Sigmoid colon (tissue), 7 donors: ENCODE results near the gene PXDN. TPM values are rescaled to one million over a fixed set of nuclear protein-coding genes. Genes with fewer than 3 reads are reported as not detected.
A peak's percentile ranks its signal among the peaks of the same experiment; 100 is the strongest.

Source experiments
- DNase-seq: peaks from one replicate; pipeline ENCODE4 v3.0.0-alpha.2; 2019
- H3K27ac ChIP-seq, 4 donors: fragments of 200-600 bp; sonication (generic); one replicate each; pipeline ENCODE4 v1.5.1; 2016 to 2019; ENCODE audit warnings: mild to moderate bottlenecking in 1 of 4
- H3K27me3 ChIP-seq, 3 donors: fragments of 200-600 bp; sonication (generic); one replicate each; pipeline ENCODE4 v1.5.1; 2019; ENCODE audit warnings: mild to moderate bottlenecking in 1 of 3
- H3K36me3 ChIP-seq, 4 donors: fragments of 200-600 bp; sonication (generic); one replicate each; pipeline ENCODE4 v1.5.1; 2016 to 2019
- H3K4me1 ChIP-seq, 4 donors: fragments of 200-600 bp; sonication (generic); one replicate each; pipeline ENCODE4 v1.5.1; 2017 to 2019
- H3K4me3 ChIP-seq, 4 donors: fragments of 200-600 bp; sonication (generic); one replicate each; pipeline ENCODE4 v1.5.1; 2017 to 2019; ENCODE audit warnings: mild to moderate bottlenecking in 2 of 4, moderate library complexity in 1 of 4
- H3K9me3 ChIP-seq, 4 donors: fragments of 200-600 bp in 3 of 4; sonication (generic) in 3 of 4; one replicate each; pipeline versions ENCODE4 v1.5.1 to v1.6.1; 2013 to 2019
- CTCF ChIP-seq, 4 experiments: fragments of 450-650 bp in 3 of 4; fragments of 200-600 bp in 1 of 4; IDR thresholded peaks; one replicate each; pipeline ENCODE4 v1.5.1; 2016 to 2019; ENCODE audit warnings: antibody characterized with exemption in 4 of 4, mild to moderate bottlenecking in 3 of 4, moderate library complexity in 2 of 4
- EP300 ChIP-seq, 4 donors: sonication (generic); formaldehyde crosslinking; IDR thresholded peaks; one replicate each; pipeline ENCODE4 v1.6.1; 2017; ENCODE audit warnings: antibody characterized with exemption in 4 of 4
- POLR2A ChIP-seq, 2 donors: fragments of 450-650 bp; IDR thresholded peaks; one replicate each; pipeline ENCODE4 v1.6.1; 2016; ENCODE audit warnings: antibody characterized with exemption in 2 of 2, mild to moderate bottlenecking in 2 of 2, moderate library complexity in 2 of 2
- POLR2AphosphoS5 ChIP-seq, 4 donors: sonication (generic); formaldehyde crosslinking; IDR thresholded peaks; one replicate each; pipeline ENCODE4 v1.6.1; 2017; ENCODE audit warnings: antibody characterized with exemption in 4 of 4
- WGBS, 2 donors: extraction: QIAGEN DNeasy Blood & Tissue Kit; methylation state at CpG; one replicate each; pipeline ENCODE4 v1.1.7; 2013; 5-methylcytosine and 5-hydroxymethylcytosine counted together
- intact Hi-C: fragments of 100-400 bp; cut with DNase I; formaldehyde crosslinking; loops from one replicate; pipeline ENCODE4 v1.15.1; 2023
- polyA plus RNA-seq, 3 donors: library from polyadenylated mRNA; stranded (reverse); fragments of 200-250 nt; gene quantifications; one replicate each; pipeline ENCODE4 v1.2.3, GENCODE V29; 2013
- total RNA-seq, 4 donors: library from RNA; depleted of rRNA; stranded (reverse); fragments of >200 nt; gene quantifications; one replicate each; pipeline ENCODE4 v1.1.0, GENCODE V29; 2016
- donor health status: healthy with polysubstance abuse.
- donor health status: Bipolar disorder and iron deficiency.
- donor health status: healthy.

PXDN gene
- total and polyA plus RNA-seq, 7 donors, result 1.2 to 126 (median 34.4) TPM

GRCh38 chr2:1640301-1641135 lies 103.8 kb downstream of the PXDN start:
- peak; percentile 49 for DNase-seq
- WGBS, 2 donors, result 35 to 75% methylated on average over 17 of the region's 17 CpGs
- Histone ChIP-seq H3K27ac (peak overlapping the region in 1 of 4 donors; percentile 4), H3K36me3 (peaks cover 18 to 75% (median 34%) of the 10 kb centered on the region in 4 donors), H3K9me3 (no peaks in the 10 kb centered on the region), H3K4me1 (peaks cover 0 to 15% (median 6%) of the 10 kb centered on the region in 4 donors), H3K4me3 (no peak overlapping the region), H3K27me3 (no peaks in the 10 kb centered on the region)
- TF ChIP-seq EP300 (IDR thresholded peaks at IDR 0.05) (no peak), POLR2A (IDR thresholded peaks at IDR 0.05) (no peak), CTCF (IDR thresholded peaks at IDR 0.05) (no peak), POLR2AphosphoS5 (IDR thresholded peaks at IDR 0.05) (no peak)
- intact Hi-C loops, result no loop called here

- Histone ChIP-seq H3K4me1 (peaks cover 0 to 15% (median 6%) of the 10 kb centered on the region in 4 donors), H3K4me3 (no peak overlapping the region), H3K27ac (no peak overlapping the region), H3K9me3 (no peaks in the 10 kb centered on the region), H3K36me3 (peaks cover 26 to 83% (median 44%) of the 10 kb centered on the region in 4 donors), H3K27me3 (no peaks in the 10 kb centered on the region)
- intact Hi-C loops, result no loop called here
- peak; percentile 59 for DNase-seq
- WGBS, 2 donors, result 92% methylated on average over 25 of the region's 25 CpGs
- TF ChIP-seq EP300 (IDR thresholded peaks at IDR 0.05), result no peak
- TF ChIP-seq POLR2AphosphoS5 (IDR thresholded peaks at IDR 0.05), result no peak
- TF ChIP-seq CTCF (IDR thresholded peaks at IDR 0.05), result no peak
- TF ChIP-seq POLR2A (IDR thresholded peaks at IDR 0.05), result no peak
Measured at GRCh38 chr2:1639086-1639858, 105.0 kb downstream of the PXDN start.

GRCh38 chr2:1638281-1638860 lies 105.9 kb downstream of the PXDN start:
- DNase-seq, result peak; percentile 59
- H3K27me3 ChIP-seq, result no peaks in the 10 kb centered on the region
- WGBS, 2 donors, result 67 to 81% methylated on average over 11 of the region's 11 CpGs
- H3K4me3 ChIP-seq, result no peak overlapping the region
- H3K9me3 ChIP-seq, result no peaks in the 10 kb centered on the region
- TF ChIP-seq POLR2AphosphoS5 (IDR thresholded peaks at IDR 0.05) (no peak), POLR2A (IDR thresholded peaks at IDR 0.05) (no peak), EP300 (IDR thresholded peaks at IDR 0.05) (no peak), CTCF (IDR thresholded peaks at IDR 0.05) (no peak)
- H3K27ac ChIP-seq, result no peak overlapping the region
- peaks cover 0 to 13% (median 6%) of the 10 kb centered on the region in 4 donors for H3K4me1 ChIP-seq
- peaks cover 26 to 83% (median 48%) of the 10 kb centered on the region in 4 donors for H3K36me3 ChIP-seq
- intact Hi-C loops, result no loop called here

DNA sequence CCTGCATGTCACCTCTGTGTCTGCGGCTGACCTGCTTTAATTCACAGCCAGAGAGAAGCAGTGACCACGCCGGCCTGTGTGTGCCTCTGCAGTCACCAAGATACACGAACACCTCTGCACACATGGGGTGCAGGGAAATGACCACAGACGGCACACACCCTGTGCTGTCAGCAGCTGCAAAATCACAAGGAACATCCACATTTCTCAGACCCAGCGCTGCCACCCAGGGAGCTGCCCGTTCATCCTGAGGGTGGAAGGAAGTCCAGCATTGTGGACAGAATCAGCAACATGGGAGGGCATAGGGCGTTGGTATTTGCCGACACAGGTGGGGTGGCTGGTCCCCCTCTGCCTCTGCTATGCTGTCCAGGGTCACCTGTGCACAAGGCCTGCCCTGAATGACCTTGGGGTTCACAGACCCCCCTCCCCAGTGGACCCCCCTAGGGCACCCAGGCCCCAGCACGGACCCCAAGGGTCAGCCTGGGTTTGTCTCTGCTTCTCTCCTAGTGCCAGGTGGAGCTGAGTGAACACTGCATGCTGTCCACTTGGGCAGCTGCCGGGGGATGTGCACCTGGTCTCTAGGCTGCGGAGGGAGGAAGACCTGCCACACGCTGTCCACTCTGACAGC lies 107.4 kb downstream of the PXDN start:
- no peaks in the 10 kb centered on the region for H3K27me3 ChIP-seq
- no peak overlapping the region for H3K4me3 ChIP-seq
- no peaks in the 10 kb centered on the region for H3K9me3 ChIP-seq
- WGBS, 2 donors, result 60 to 79% methylated on average over 13 of the region's 13 CpGs
- no peak overlapping the region for H3K27ac ChIP-seq
- H3K36me3 ChIP-seq, result peaks cover 18 to 86% (median 50%) of the 10 kb centered on the region in 4 donors
- H3K4me1 ChIP-seq, result peaks cover 0 to under 1% (median 0%) of the 10 kb centered on the region in 4 donors
- peak; percentile 56 for DNase-seq
- intact Hi-C loops, result no loop called here
- TF ChIP-seq POLR2A (IDR thresholded peaks at IDR 0.05) (no peak), EP300 (IDR thresholded peaks at IDR 0.05) (no peak), CTCF (IDR thresholded peaks at IDR 0.05) (no peak), POLR2AphosphoS5 (IDR thresholded peaks at IDR 0.05) (no peak)
